Astrocyte (in vitro differentiated cells and primary cell): ENCODE results near the gene SLA2.

Source experiments
- EZH2 ChIP-seq: IDR thresholded peaks from 2 replicates; pipeline ENCODE4 v1.6.1; 2012; ENCODE audit warnings: mild to moderate bottlenecking, low read length, inconsistent platforms; ENCODE audit not compliant: insufficient read depth
- TF ChIP-seq, protein P1 (sequence below): IDR thresholded peaks from 2 replicates; pipeline ENCODE4 v1.5.1; 2011; ENCODE audit warnings: low read depth, mild to moderate bottlenecking, inconsistent platforms, low read length, moderate library complexity; ENCODE audit not compliant: insufficient read depth

DNA sequence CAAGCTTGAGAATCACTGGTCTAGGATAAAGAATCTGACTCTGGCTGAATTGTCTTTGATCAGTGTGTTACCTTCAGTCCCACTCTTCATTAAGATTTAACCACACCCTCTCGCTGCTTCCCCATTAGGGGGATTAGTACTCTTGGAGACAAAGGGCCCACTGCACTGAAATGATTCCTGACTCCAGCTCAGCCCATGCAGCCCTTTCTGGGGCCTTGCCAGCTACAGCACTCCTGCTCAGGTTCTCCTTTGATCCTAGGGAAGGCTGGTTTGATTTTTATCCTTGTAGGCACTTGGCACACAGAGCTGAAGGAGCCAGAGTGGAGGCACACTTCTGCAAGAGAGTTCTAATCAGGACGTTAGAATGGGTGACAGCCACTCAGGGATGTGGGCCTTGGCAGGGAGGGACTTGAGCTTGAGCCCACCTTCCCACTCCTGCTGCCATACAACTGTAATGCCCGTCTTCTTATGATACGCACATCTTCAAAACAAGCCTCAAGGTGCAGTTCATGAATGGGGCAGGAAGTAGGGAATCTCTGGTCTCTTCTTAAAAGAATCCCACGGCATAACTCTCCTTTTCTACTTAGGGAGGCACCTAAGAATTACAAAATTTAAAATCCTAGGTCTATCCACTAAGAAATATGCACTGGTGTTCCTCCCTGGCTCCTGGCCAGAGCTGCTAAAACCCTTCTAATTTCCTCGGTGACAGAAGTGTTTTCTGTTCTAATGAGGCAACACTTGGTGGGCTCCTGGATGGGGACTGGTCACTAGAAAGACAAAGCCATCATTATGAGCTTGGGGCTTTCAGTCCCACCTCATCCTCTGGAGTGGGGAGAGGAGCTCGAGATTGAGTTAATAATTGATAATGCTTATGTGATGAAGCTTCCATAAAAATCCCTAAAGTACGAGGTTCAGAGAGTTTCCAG lies 1.5 kb upstream of the SLA2 start:
- TF ChIP-seq, protein P1, sequence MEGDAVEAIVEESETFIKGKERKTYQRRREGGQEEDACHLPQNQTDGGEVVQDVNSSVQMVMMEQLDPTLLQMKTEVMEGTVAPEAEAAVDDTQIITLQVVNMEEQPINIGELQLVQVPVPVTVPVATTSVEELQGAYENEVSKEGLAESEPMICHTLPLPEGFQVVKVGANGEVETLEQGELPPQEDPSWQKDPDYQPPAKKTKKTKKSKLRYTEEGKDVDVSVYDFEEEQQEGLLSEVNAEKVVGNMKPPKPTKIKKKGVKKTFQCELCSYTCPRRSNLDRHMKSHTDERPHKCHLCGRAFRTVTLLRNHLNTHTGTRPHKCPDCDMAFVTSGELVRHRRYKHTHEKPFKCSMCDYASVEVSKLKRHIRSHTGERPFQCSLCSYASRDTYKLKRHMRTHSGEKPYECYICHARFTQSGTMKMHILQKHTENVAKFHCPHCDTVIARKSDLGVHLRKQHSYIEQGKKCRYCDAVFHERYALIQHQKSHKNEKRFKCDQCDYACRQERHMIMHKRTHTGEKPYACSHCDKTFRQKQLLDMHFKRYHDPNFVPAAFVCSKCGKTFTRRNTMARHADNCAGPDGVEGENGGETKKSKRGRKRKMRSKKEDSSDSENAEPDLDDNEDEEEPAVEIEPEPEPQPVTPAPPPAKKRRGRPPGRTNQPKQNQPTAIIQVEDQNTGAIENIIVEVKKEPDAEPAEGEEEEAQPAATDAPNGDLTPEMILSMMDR = no peak
- no peak for TF ChIP-seq EZH2
